ES-I3 (cell line): ENCODE measurements around the gene PIGO.

Experiments
- H3K36me3 ChIP-seq: 2 replicates; pipeline ENCODE4 v1.6.1; 2013; ENCODE audit warnings: mild to moderate bottlenecking, low read length, control low read depth, moderate library complexity; ENCODE audit not compliant: insufficient read depth
- H3K4me1 ChIP-seq: 2 replicates; pipeline ENCODE4 v1.6.1; 2013; ENCODE audit warnings: mild to moderate bottlenecking, control low read depth, low read length; ENCODE audit not compliant: insufficient read depth
- H3K9ac ChIP-seq: 2 replicates; pipeline ENCODE4 v1.6.1; 2013; ENCODE audit warnings: low read depth, mild to moderate bottlenecking, low read length, moderate library complexity
- H3K9me3 ChIP-seq: 2 replicates; pipeline ENCODE4 v1.6.1; 2013; ENCODE audit warnings: mild to moderate bottlenecking, low read length, moderate library complexity; ENCODE audit not compliant: control insufficient read depth, insufficient read depth

The PIGO gene

DNA sequence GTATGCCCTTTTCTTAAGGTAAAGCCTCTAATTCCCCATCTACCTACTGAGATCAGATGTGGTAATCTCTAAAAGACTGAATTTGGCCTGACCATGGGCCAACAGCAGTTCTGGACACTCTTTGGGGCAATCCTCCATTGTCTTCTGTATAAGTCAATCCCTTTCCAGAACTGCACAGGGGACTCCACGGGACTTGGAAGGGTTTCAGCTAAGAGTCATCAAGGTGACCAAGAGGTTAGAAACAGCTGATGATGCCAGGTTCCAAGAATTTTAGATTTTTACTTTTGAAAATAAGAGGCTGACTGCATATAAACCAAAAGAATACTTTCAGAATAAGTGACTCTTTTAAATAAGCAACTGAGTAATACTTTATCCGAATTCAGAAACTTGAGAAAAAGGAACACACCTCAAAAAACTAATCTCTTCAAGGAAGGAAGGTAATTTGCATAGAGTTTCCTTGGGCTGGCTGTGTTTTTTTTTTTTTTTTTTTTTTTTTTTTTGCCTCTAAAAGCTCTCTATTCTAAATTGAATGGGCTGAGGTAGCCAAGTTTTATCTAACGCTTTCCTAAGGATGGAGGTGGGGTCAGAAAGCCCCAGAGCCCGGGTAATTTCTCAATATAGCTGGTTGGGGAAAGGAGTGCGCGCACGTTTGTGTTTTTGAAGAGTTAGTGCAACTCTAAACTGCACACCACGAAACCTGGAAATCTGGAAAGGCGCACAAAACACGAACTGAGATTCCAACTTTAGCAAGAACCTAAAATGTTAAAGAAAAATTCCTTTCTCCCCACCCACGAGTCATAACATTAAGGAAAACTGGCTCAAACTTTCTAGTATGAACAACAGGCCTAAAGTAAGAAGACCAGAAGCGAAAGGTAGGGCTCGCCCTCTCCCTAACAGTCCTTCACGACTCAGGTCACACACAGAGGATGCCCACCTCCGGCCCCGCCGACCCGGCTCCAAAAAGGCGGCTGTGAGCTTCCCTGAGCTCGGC lies 25.3 kb downstream of the PIGO start:
- peak overlapping the region; percentile 99 for H3K9ac ChIP-seq
- no peaks in the 10 kb centered on the region for H3K9me3 ChIP-seq
- peaks cover 30% of the 10 kb centered on the region for H3K36me3 ChIP-seq
- peaks cover 10% of the 10 kb centered on the region; the same call in 1 of the 2 replicates for H3K4me1 ChIP-seq

DNA sequence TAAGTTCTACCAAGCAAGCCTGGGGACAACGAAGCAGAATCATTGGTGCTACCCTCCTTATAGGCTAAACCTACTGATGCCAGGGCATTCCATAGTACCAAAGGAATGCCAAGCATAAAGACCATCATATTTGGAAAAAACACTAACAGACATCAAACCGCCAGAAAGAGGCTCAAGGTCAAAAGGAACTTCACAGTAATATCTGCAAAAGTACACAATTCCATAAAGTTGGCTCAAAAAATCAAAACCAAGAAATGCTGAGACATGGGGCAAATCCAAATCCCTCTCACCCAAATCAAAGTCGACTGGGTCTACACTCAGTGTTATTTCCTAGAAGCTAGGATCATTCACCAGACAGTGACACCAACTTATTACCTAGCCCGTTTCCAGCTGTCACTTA lies 27.4 kb downstream of the PIGO start:
- H3K4me1 ChIP-seq: peaks cover 10% of the 10 kb centered on the region; the same call in 1 of the 2 replicates
- no peak overlapping the region for H3K9ac ChIP-seq
- no peaks in the 10 kb centered on the region for H3K9me3 ChIP-seq
- peaks cover 38% of the 10 kb centered on the region for H3K36me3 ChIP-seq

DNA sequence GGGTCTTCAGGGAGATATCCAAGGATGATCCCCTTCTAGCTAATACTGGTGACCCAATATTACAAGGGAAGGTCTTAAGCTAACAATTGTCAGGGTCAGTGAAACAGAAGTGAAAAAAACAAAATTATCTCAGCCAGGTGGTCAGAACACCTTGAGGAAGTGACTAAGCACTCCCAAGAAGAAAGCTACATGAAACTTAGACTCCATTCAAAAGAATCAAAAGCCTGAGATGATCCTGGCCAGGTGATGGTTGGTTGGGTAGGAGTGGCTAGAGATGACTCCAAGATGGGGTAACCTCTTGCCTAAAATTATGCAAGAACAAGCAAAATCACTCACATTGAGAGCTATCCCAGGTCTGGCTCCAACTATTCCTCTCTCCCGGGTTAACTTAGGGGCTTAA lies 29.3 kb downstream of the PIGO start:
- H3K9me3 ChIP-seq: no peaks in the 10 kb centered on the region
- peaks cover 58% of the 10 kb centered on the region for H3K36me3 ChIP-seq
- peaks cover 10% of the 10 kb centered on the region; the same call in 1 of the 2 replicates for H3K4me1 ChIP-seq
- no peak overlapping the region for H3K9ac ChIP-seq

DNA sequence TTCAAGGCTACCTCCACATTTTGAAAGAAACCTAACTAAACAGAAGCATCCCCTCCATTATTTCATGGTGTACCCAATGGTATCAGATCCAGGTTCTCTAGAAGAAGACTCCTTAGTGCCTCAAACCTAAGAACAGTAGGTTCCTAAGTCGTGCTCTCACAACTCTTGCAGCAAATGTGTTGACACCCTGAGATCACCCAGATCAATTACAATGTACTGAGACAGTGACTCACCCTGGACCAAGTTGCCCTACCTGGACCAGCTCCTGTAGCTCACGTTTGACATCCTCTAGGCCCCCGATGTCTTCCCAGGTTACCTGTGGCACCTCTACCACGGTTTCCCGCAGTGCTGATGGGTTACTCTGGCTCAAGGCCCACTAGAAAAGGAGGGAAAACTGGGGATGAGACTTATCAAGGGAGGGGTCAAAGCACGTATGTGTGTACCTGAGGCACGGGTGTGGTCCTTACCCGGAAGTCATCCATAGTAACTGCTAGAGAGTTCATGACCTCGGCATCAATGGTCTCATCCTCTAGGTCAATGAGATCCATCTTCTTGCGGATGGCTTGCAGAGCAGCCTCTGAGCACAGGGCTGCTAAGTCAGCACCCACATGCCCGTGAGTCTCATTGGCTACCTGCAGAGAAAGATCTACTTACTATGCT lies 35.7 kb downstream of the PIGO start:
- Histone ChIP-seq H3K9ac (no peak overlapping the region), H3K9me3 (no peaks in the 10 kb centered on the region), H3K4me1 (no peaks in the 10 kb centered on the region), H3K36me3 (peaks cover 79% of the 10 kb centered on the region)

DNA sequence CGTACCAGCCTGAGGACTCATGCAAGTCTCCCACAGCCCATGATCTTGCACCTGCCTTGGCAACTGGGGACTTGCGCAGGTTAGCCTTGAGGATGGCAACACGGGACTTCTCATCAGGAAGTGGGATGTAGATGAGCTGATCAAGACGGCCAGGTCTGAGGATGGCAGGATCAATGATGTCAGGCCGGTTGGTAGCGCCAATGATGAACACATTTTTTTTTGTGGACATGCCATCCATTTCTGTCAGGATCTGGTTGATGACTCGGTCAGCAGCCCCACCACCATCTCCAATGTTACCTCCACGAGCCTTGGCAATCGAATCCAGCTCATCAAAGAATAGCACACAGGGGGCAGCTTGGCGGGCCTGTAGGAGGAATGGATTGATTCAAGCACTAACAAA lies 37.0 kb downstream of the PIGO start:
- Histone ChIP-seq H3K9me3 (no peaks in the 10 kb centered on the region), H3K4me1 (no peaks in the 10 kb centered on the region), H3K36me3 (peaks cover 67% of the 10 kb centered on the region), H3K9ac (no peak overlapping the region)

DNA sequence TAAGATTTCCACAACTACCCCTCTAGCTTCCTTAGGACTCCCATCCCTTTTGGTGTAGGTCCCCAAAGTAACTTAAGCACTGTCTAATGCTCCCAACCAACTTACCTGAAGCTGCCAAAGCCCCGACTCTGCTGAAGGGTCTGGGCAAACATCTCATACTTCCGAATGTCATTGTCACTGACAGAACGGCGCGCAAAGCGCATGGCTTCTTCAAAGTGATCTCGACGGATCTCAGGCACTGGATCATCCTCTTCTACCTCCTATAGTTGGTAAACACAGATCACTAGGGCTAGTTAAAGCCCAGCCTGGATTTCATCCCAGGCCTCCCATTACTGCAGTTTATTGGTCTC lies 39.1 kb downstream of the PIGO start:
- Histone ChIP-seq H3K9me3 (no peaks in the 10 kb centered on the region), H3K9ac (no peak overlapping the region), H3K36me3 (peaks cover 45% of the 10 kb centered on the region), H3K4me1 (no peaks in the 10 kb centered on the region)

DNA sequence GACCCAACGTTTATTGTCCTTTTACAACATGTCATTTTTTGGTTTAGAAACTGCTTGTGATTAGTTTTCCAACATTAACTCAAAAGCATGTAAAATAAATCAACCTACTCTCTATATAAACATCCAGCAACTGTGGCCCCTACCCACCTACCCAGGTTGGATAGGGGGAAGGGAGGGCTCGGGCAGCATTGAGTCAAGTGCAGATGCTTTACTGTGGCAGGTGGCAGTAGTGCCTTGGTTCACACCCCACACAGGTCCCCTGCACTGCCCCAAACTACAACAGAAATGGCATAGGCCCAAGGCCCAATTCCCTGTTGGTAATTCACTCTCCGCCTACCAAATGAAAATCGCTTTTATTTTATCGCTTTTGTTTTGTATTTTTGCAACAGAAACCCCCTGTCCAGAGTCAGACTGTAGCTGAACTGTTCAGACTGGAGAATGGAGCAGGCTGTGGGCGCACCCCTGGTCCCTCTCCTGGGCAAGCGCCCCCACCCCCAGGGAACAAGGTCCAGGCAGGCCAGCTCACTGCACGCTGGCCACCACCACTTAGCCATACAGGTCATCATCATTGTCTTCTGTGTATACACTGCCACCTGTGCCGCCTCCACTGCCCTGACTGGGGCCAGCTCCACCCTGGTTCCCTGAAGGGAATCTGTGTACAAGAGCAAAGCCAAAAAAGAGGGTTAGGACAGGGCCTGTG lies 39.7 kb downstream of the PIGO start:
- Histone ChIP-seq H3K36me3 (peaks cover 39% of the 10 kb centered on the region), H3K4me1 (no peaks in the 10 kb centered on the region), H3K9me3 (no peaks in the 10 kb centered on the region), H3K9ac (no peak overlapping the region)

DNA sequence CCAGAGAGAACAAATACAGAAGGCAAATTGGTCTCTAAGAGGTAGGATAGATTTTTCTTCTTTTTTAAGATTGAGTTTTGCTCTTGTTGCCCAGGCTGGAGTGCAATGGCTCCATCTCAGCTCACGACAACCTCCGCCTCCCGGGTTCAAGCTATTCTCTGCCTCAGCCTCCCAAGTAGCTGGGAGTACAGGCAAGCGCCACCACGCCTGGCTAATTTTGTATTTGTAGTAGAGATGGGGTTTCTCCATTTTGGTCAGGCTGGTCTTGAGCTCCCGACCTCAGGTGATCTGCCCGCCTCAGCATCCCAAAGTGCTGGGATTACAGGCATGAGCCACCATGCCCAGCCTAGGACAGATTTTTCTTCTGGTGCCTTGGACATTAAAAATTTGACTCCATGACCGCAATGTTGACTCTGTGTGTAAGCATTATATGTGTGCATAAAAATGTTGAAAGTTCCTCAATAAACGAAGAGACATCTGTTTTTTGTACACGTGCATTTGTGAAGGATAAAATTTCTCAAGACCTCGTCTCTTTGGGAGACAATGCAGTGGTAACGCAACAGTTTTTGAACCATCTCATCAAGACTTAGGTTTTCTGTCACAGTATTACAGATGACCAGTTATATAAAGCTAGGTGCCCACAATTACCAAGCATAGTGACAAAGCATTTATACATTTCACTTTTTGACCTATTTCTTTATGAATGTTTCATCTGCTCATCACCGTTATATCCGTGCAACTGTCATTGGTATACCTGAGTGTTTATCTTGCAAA lies 41.3 kb downstream of the PIGO start:
- Histone ChIP-seq H3K36me3 (peaks cover 27% of the 10 kb centered on the region), H3K4me1 (no peaks in the 10 kb centered on the region), H3K9ac (no peak overlapping the region), H3K9me3 (no peaks in the 10 kb centered on the region)

DNA sequence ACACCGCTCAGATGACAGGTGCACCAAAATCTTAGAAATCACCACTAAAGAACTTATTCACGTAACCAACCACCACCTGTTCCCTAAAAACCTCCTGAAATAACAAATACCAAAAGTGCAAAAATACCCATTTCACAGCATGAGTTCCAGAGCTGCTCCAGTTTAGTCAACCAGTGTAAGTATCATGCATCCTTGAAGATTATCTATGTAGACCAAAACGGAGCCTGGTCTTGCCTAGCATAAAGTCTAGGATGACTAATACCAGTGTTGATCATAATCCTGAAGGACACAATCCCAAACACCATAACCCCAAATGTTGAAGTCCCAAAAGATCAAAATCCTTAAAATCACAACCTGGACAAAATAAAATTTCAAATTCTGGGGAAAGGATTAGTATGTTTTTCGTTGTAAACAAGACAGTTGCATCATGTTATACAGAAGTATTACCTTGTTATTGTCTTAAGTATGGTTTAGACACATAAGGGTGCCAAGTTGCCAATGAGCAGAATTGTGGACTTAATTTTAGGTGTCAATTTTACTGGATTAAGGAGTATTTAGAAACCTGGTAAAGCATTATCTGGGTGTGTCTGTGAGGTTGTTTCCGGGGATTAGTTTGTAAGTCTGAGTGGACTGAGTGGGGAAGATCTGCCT lies 42.1 kb downstream of the PIGO start:
- Histone ChIP-seq H3K9me3 (no peaks in the 10 kb centered on the region), H3K36me3 (peaks cover 27% of the 10 kb centered on the region), H3K9ac (no peak overlapping the region), H3K4me1 (no peaks in the 10 kb centered on the region)

DNA sequence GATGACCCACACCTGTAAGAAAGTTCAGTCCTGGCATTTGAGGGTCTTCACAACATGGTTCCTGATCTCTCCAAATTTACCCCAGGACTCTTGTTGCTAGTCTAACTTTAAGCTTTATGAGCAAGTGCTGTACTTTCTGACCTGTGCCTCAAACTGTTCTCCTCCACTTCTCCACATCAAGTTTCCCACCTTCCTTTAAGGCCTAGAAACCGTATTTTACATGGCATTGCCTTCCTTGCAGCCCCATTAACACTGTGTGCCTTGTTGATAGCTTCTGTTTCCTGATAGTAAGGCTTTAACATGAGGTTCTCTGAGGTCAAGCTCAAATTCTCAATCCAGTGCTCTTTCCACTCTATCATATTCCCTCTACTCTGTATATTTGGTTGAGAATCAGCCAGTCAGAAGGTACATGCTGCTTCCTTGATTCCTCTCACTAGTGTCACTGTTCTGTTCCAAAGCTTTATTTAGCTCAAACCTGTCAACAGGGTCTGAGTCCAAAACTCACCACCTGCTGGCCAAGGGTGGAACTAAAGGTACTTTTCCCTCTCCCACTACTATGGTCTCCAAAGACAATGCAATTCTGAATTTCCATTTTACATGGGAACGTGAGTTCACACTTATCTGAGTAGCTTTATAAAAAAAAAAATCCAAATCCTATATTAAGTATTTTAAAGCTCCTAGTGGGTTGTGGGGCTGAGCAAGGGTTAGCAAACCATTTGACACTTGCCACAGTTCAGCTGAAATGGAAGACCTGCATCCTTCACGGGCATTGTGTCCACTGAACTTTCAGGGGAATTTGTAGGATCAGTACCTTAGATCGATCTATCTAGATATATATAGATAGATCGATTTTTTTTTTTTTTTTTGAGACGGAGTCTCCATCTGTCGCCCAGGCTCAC lies 45.1 kb downstream of the PIGO start:
- H3K9me3 ChIP-seq: 0 out of 2 replicates have a peak, but pooled peaks cover 2% of the 10 kb centered on the region
- H3K4me1 ChIP-seq: no peaks in the 10 kb centered on the region
- peaks cover 7% of the 10 kb centered on the region; the same call in 1 of the 2 replicates for H3K36me3 ChIP-seq
- H3K9ac ChIP-seq: no peak overlapping the region

DNA sequence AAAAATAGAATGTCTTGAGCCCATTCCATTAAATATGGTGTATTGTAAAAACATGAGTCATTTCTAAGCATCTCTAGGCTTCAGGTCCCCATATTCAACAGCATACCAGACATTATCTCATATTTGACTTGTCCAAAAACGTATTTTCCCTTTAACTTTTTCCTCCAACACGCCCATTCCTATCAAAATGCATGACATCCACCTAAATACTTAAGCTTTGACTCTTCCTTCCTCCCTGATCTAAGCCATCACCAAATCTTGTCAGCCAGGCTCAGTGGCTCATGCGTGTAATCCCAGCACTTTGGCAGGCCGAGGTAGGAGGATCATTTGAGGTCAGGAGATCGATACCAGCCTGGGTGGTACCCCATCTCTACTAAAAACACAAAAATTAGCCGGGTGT lies 47.9 kb downstream of the PIGO start:
- Histone ChIP-seq H3K4me1 (no peaks in the 10 kb centered on the region), H3K9me3 (0 out of 2 replicates have a peak, but pooled peaks cover 2% of the 10 kb centered on the region), H3K36me3 (peaks cover 4% of the 10 kb centered on the region; the same call in 1 of the 2 replicates), H3K9ac (no peak overlapping the region)

DNA sequence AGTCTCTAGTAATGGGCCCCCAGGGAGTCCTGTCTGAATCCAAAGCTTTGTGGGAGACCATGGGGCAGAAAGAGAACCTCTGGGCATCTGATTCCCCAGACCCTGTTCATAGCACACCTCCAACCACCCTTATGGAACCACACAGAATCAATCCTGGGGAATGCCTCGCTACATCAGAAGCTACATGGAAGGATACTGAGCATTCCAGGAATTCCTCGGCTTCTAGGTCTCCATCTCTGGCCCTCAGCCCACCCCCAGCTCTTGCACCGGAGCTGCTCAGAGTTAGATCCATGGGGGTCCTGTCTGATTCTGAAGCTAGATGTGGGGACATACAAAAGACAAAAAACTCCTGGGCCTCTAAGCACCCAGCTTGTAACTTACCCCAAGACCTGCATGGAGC lies 52.3 kb downstream of the PIGO start:
- Histone ChIP-seq H3K9ac (no peak overlapping the region), H3K9me3 (0 out of 2 replicates have a peak, but pooled peaks cover 2% of the 10 kb centered on the region), H3K4me1 (peaks cover 8% of the 10 kb centered on the region; the same call in 1 of the 2 replicates), H3K36me3 (peaks cover 3% of the 10 kb centered on the region; the same call in 1 of the 2 replicates)
